Sigmoid colon (tissue), 3 donors: Measurements from ENCODE around the gene PLD3.

Experiments
- CTCF ChIP-seq, 4 experiments: fragments of 450-650 bp in 3 of 4; fragments of 200-600 bp in 1 of 4; IDR thresholded peaks; one replicate each; pipeline ENCODE4 v1.5.1; 2016 to 2019; ENCODE audit warnings: antibody characterized with exemption in 4 of 4, mild to moderate bottlenecking in 3 of 4, moderate library complexity in 2 of 4
- POLR2A ChIP-seq, 2 donors: fragments of 450-650 bp; IDR thresholded peaks; one replicate each; pipeline ENCODE4 v1.6.1; 2016; ENCODE audit warnings: antibody characterized with exemption in 2 of 2, mild to moderate bottlenecking in 2 of 2, moderate library complexity in 2 of 2

- no peak for TF ChIP-seq POLR2A (IDR thresholded peaks at IDR 0.05)
- no peak for TF ChIP-seq CTCF (IDR thresholded peaks at IDR 0.05)
Observed at GRCh38 chr19:40394816-40395210, 46.3 kb downstream of the PLD3 start.
